K562 (cell line): ENCODE data around the gene TPI1. TPM values are rescaled to one million over a fixed set of nuclear protein-coding genes. Genes with fewer than 3 reads are reported as not detected.

Experiments
- ATF1 ChIP-seq, 2 experiments: fragments of 450-650 bp in 1 of 2; IDR thresholded peaks; 2 replicates each; pipeline ENCODE4 v1.6.1; 2016; ENCODE audit warnings: missing compliant biosample characterization in 1 of 2, missing genetic modification characterization in 1 of 2
- ATF7 ChIP-seq: fragments of 450-650 bp; IDR thresholded peaks from 2 replicates; pipeline ENCODE4 v1.7.1; 2014; ENCODE audit warnings: mild to moderate bottlenecking, moderate library complexity
- CSDE1 ChIP-seq, 2 experiments: fragments of 450-650 bp; IDR thresholded peaks; 2 replicates each; pipeline ENCODE4 v1.6.1; 2016; ENCODE audit warnings: mild to moderate bottlenecking in 1 of 2
- CTBP1 ChIP-seq: fragments of 450-650 bp; IDR thresholded peaks from 2 replicates; pipeline ENCODE4 v1.6.1; 2016; ENCODE audit warnings: borderline replicate concordance
- FOXJ2 ChIP-seq: fragments of 200-800 bp; sonication (Bioruptor generic); IDR thresholded peaks from 2 replicates; pipeline ENCODE4 v1.6.1; 2016; ENCODE audit warnings: missing genetic modification characterization, missing compliant biosample characterization
- HDAC1 ChIP-seq, 2 experiments: fragments of 450-650 bp; IDR thresholded peaks; 2 replicates each; pipeline ENCODE4 v1.6.1; 2016 to 2017; ENCODE audit warnings: inconsistent platforms in 1 of 2, mild to moderate bottlenecking in 1 of 2, moderate library complexity in 1 of 2
- HMGXB4 ChIP-seq: sonication (generic); formaldehyde crosslinking; IDR thresholded peaks from 2 replicates; pipeline ENCODE4 v1.8.1; 2023; ENCODE audit warnings: mild to moderate bottlenecking, missing genetic modification reagents
- L3MBTL2 ChIP-seq: fragments of 450-650 bp; IDR thresholded peaks from 2 replicates; pipeline ENCODE4 v1.6.1; 2016; ENCODE audit warnings: mild to moderate bottlenecking, moderate library complexity
- MXI1 ChIP-seq: IDR thresholded peaks from 2 replicates; pipeline ENCODE4 v1.6.1; 2011; ENCODE audit warnings: low read depth, mild to moderate bottlenecking, improper control_type of control experiment, low read length
- NFIC ChIP-seq: fragments of 450-650 bp; IDR thresholded peaks from 2 replicates; pipeline ENCODE4 v1.6.1; 2017; ENCODE audit warnings: mild to moderate bottlenecking, inconsistent platforms
- PHF20 ChIP-seq: fragments of 450-650 bp; IDR thresholded peaks from 2 replicates; pipeline ENCODE4 v1.6.1; 2018; ENCODE audit not compliant: partially characterized antibody
- POLR2A ChIP-seq: fragments of 450-650 bp; conservative IDR thresholded peaks from 2 replicates; pipeline ENCODE4 v1.6.1; 2016
- RBM14 ChIP-seq: fragments of 200-400 bp; formaldehyde crosslinking; IDR thresholded peaks from 2 replicates; pipeline ENCODE4 v1.6.1; 2018; ENCODE audit warnings: low read depth, mild to moderate bottlenecking, low read length, moderate library complexity, borderline replicate concordance; ENCODE audit not compliant: insufficient read depth
- SIN3A ChIP-seq, 2 experiments: fragments of 150-350 bp in 1 of 2; IDR thresholded peaks; 2 replicates each; pipeline ENCODE4 v1.6.1; 2011 to 2016; ENCODE audit warnings: borderline replicate concordance in 2 of 2, low read depth in 2 of 2, low read length in 2 of 2, mild to moderate bottlenecking in 2 of 2, moderate library complexity in 2 of 2; ENCODE audit not compliant: control insufficient read depth in 1 of 2
- TFAP4 ChIP-seq: sonication (generic); formaldehyde crosslinking; IDR thresholded peaks from 2 replicates; pipeline ENCODE4 v1.8.0; 2022; ENCODE audit warnings: missing genetic modification reagents, mild to moderate bottlenecking, moderate library complexity, borderline replicate concordance
- THRB ChIP-seq: fragments of 450-650 bp; formaldehyde crosslinking; conservative IDR thresholded peaks from 2 replicates; pipeline ENCODE4 v1.4.0; 2022; ENCODE audit warnings: mild to moderate bottlenecking, missing genetic modification characterization
- XRCC5 ChIP-seq: fragments of 200-400 bp; formaldehyde crosslinking; IDR thresholded peaks from 2 replicates; pipeline ENCODE4 v1.6.1; 2017; ENCODE audit warnings: low read depth, mild to moderate bottlenecking, low read length
- ZBTB9 ChIP-seq: fragments of 450-650 bp; formaldehyde crosslinking; IDR thresholded peaks from 2 replicates; pipeline ENCODE4 v1.4.0; 2020; ENCODE audit warnings: mild to moderate bottlenecking, moderate library complexity
- ZFP91 ChIP-seq: sonication (generic); formaldehyde crosslinking; IDR thresholded peaks from 2 replicates; pipeline ENCODE4 v1.8.0; 2022; ENCODE audit warnings: mild to moderate bottlenecking, missing genetic modification reagents
- ZNF224 ChIP-seq: sonication (generic); formaldehyde crosslinking; IDR thresholded peaks from 2 replicates; pipeline ENCODE4 v1.8.0; 2022; ENCODE audit warnings: mild to moderate bottlenecking, missing genetic modification reagents
- polyA plus RNA-seq, 8 experiments: library from polyadenylated mRNA; depleted of rRNA in 4 of 8; stranded (reverse) in 5 of 8; unstranded in 3 of 8; fragments of >200 nt; fragmentation: Nextera tagmentation in 2 of 8; fragmentation: Illumina TruSeq in 1 of 8; extraction: Ambion mirVana in 2 of 8; extraction: Trizol in 1 of 8; gene quantifications; 2 replicates each; pipeline versions ENCODE4 v1.2.1 to v1.2.3, GENCODE V29; 2011 to 2014; ENCODE audit warnings: inconsistent platforms in 1 of 8, missing spikeins in 1 of 8
- total RNA-seq, 7 experiments: library from RNA; depleted of rRNA in 6 of 7; stranded (reverse); fragments of >200 nt in 6 of 7; fragmentation: Illumina TruSeq in 2 of 7; extraction: Trizol in 2 of 7; gene quantifications; 2 replicates each; pipeline versions ENCODE4 v1.2.1 to v1.2.3, GENCODE V29; 2011 to 2021; ENCODE audit warnings: low replicate concordance in 1 of 7

TPI1 gene
- total and polyA plus RNA-seq, 9 of the 15 experiments (the other 6 are each of a cell fraction or from before 2014, with no cell fraction given) = 662 to 4,971 (median 892) TPM

- TF ChIP-seq ZBTB9 (CRISPR knock-in tag) (no peak), L3MBTL2 (peak; percentile 18; the same call in 1 of the 2 replicates), THRB (CRISPR knock-in tag) (0 out of 2 replicates have a peak, but pooled peaks have one; percentile 29), ZFP91 (CRISPR knock-in tag) (peak; percentile 92), CSDE1 (IDR thresholded peaks at IDR 0.05) (0 out of 4 replicates have a peak, but pooled peaks of 1 of the 2 experiments have one; percentile 26), FOXJ2 (peak; percentile 73; the same call in 1 of the 2 replicates), ATF7 (peak; percentile 99), CTBP1 (no peak), POLR2A (peak; percentile 62), MXI1 (peak; percentile 70; the same call in 1 of the 2 replicates), ATF1 (CRISPR knock-in tag; IDR thresholded peaks at IDR 0.05) (no peak), ATF1 (tag; IDR thresholded peaks at IDR 0.05) (peak; percentile 82), TFAP4 (peak; percentile 61; the same call in 1 of the 2 replicates), PHF20 (peak; percentile 13), HDAC1 (IDR thresholded peaks at IDR 0.05) (peak in 1 of 2 experiments; percentile 74; a peak in 2 of 4 replicates), NFIC (no peak), RBM14 (no peak), SIN3A (IDR thresholded peaks at IDR 0.05; ENCODE audit: borderline replicate concordance in 2 of 2, control insufficient read depth in 1 of 2, low read depth in 2 of 2, low read length in 2 of 2) (peak; percentile 21 to 31; a peak in 1 of 4 replicates), ZNF224 (CRISPR knock-in tag) (no peak), XRCC5 (0 out of 2 replicates have a peak, but pooled peaks have one; percentile 24), HMGXB4 (CRISPR knock-in tag) (no peak)
Observed at GRCh38 chr12:6904280-6905276, 37.2 kb downstream of the TPI1 start, which contains the start of gene LRRC23 (continued).
